Ishikawa (cell line): ENCODE data around the gene TSC22D1.

Source experiments
- MAX ChIP-seq: IDR thresholded peaks from 2 replicates; pipeline ENCODE4 v1.6.1; 2012
- RAD21 ChIP-seq: IDR thresholded peaks from 2 replicates; pipeline ENCODE4 v1.6.1; 2012; ENCODE audit warnings: low read depth
- USF1 ChIP-seq: IDR thresholded peaks from 2 replicates; pipeline ENCODE4 v1.6.1; 2012

GRCh38 chr13:44402899-44403445 is 173.2 kb downstream of the TSC22D1 start:
- no peak for TF ChIP-seq RAD21
- TF ChIP-seq USF1, result no peak
- TF ChIP-seq MAX, result no peak
